Measurements from ENCODE around the gene EDEM2.
"Not testable (repeated sequence)": the region's sequence is repeated elsewhere in the genome, so short reads cannot be mapped to it uniquely, and the experiment has no call there.

EDEM2 gene

DNA sequence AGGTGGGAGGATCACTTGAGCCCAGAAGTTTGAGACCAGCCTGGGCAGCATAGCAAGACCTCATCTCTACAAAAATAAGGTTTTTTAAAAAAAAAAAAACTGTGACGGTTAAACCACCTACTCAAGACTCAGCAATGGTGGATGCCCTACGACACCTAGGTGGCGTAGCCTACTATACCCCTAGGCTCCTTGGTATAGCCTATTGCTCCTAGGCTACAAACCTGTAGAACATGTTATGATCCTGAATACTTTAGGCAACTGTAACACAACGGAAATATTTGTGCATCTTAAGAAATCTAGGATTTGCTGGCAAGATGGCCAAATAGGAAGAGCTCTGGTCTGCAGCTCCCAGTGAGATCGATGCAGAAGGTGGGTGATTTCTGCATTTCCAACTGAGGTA lies 13.2 kb upstream of the EDEM2 start:
- H2AK5ac ChIP-seq (ENCODE audit: low read length), result not testable (repeated sequence)
- no CpG with 5 or more reads among the region's 5 CpGs for WGBS (ENCODE audit: extremely low coverage, insufficient coverage, insufficient read length)

GRCh38 chr20:35156978-35157377 lies 9.8 kb upstream of the EDEM2 start:
- Histone ChIP-seq H3K79me2 (ENCODE audit: control insufficient read depth, insufficient read depth, low read length, poor library complexity) (no peaks in the 10 kb centered on the region), H3K4me3 (ENCODE audit: low read depth, low read length) (no peak overlapping the region), H4K91ac (ENCODE audit: low read depth, low read length) (no peak overlapping the region), H2BK5ac (ENCODE audit: low read depth, low read length, poor library complexity) (no peak overlapping the region), H2AFZ (ENCODE audit: insufficient read depth, low read length, poor library complexity) (no peak overlapping the region), H3K4me1 (ENCODE audit: control insufficient read depth in 1 of 2, insufficient read depth in 2 of 2, low read length in 2 of 2) (no peaks in the 10 kb centered on the region), H3K14ac (ENCODE audit: low read length) (no peak overlapping the region), H3K23ac (ENCODE audit: low read length) (no peak overlapping the region), H3K9ac (ENCODE audit: low read length) (no peak overlapping the region), H3K27me3 (ENCODE audit: insufficient read depth, low read length) (no peaks in the 10 kb centered on the region), H4K8ac (ENCODE audit: low read depth, low read length) (no peak overlapping the region), H3K27ac (ENCODE audit: low read depth, low read length) (no peak overlapping the region), H3K4me2 (ENCODE audit: low read length) (no peak overlapping the region), H4K12ac (ENCODE audit: low read depth, low read length) (no peak overlapping the region), H2AK5ac (ENCODE audit: low read length) (no peak overlapping the region), H3K18ac (ENCODE audit: low read length) (no peak overlapping the region), H3K4ac (ENCODE audit: low read depth, low read length) (no peak overlapping the region), H3K36me3 (ENCODE audit: control insufficient read depth in 1 of 2, insufficient read depth in 2 of 2, low read length in 2 of 2) (no peaks in the 10 kb centered on the region), H2BK120ac (ENCODE audit: insufficient read depth, low read length, poor library complexity) (no peak overlapping the region), H3K9me3 (ENCODE audit: insufficient read depth, low read depth, low read length) (no peaks in the 10 kb centered on the region), H2BK12ac (ENCODE audit: low read length) (no peak overlapping the region), H3K79me1 (ENCODE audit: low read length) (no peaks in the 10 kb centered on the region)
- DNase-seq, result no peak
- WGBS (ENCODE audit: extremely low coverage, insufficient coverage, insufficient read length), result no CpG with 5 or more reads among the region's 6 CpGs

More for the DNA sequence above, 13.2 kb upstream of the EDEM2 start:
- not testable (repeated sequence) for H4K91ac ChIP-seq (ENCODE audit: low read depth, low read length); H3K4ac ChIP-seq (ENCODE audit: low read depth, low read length); H3K9ac ChIP-seq (ENCODE audit: low read length); H3K14ac ChIP-seq (ENCODE audit: low read length); H4K8ac ChIP-seq (ENCODE audit: low read depth, low read length); H3K36me3 ChIP-seq (ENCODE audit: control insufficient read depth in 1 of 2, insufficient read depth in 2 of 2, low read length in 2 of 2); H4K12ac ChIP-seq (ENCODE audit: low read depth, low read length); H2BK120ac ChIP-seq (ENCODE audit: insufficient read depth, low read length, poor library complexity); H3K27ac ChIP-seq (ENCODE audit: low read depth, low read length); H3K27me3 ChIP-seq (ENCODE audit: insufficient read depth, low read length); H3K79me1 ChIP-seq (ENCODE audit: low read length); H2BK5ac ChIP-seq (ENCODE audit: low read depth, low read length, poor library complexity); H3K4me3 ChIP-seq (ENCODE audit: low read depth, low read length); H3K4me2 ChIP-seq (ENCODE audit: low read length); H2BK12ac ChIP-seq (ENCODE audit: low read length); H3K4me1 ChIP-seq (ENCODE audit: control insufficient read depth in 1 of 2, insufficient read depth in 2 of 2, low read length in 2 of 2); H3K18ac ChIP-seq (ENCODE audit: low read length); H3K9me3 ChIP-seq (ENCODE audit: insufficient read depth, low read depth, low read length); H3K79me2 ChIP-seq (ENCODE audit: control insufficient read depth, insufficient read depth, low read length, poor library complexity); H3K23ac ChIP-seq (ENCODE audit: low read length); H2AFZ ChIP-seq (ENCODE audit: insufficient read depth, low read length, poor library complexity)
- DNase-seq, result peak; percentile 82 to 93

DNA sequence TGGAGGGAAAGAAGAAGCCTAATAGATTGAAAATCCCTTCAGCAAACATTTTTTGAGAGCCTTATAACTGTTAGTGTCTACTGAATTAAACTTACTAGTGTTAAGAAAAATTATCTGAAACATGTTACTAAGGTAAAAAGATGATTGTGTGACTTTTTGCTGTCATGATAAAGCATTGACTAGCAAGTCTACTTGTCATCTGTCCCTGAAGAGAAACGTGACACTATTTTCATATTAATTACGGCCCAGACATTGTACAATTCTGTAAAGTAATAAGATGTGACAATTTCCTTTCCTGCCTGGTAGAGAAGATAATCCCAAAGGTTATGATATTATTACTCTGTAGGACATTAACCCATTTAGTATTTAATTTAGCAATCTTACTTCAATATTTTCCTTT lies 8.8 kb upstream of the EDEM2 start:
- Histone ChIP-seq H4K91ac (ENCODE audit: low read depth, low read length) (no peak overlapping the region), H3K36me3 (ENCODE audit: control insufficient read depth in 1 of 2, insufficient read depth in 2 of 2, low read length in 2 of 2) (no peaks in the 10 kb centered on the region), H3K4me1 (ENCODE audit: control insufficient read depth in 1 of 2, insufficient read depth in 2 of 2, low read length in 2 of 2) (no peaks in the 10 kb centered on the region), H4K12ac (ENCODE audit: low read depth, low read length) (no peak overlapping the region), H2AK5ac (ENCODE audit: low read length) (no peak overlapping the region), H3K9ac (ENCODE audit: low read length) (no peak overlapping the region), H3K23ac (ENCODE audit: low read length) (no peak overlapping the region), H4K8ac (ENCODE audit: low read depth, low read length) (no peak overlapping the region), H2BK5ac (ENCODE audit: low read depth, low read length, poor library complexity) (no peak overlapping the region), H3K4ac (ENCODE audit: low read depth, low read length) (no peak overlapping the region), H3K79me2 (ENCODE audit: control insufficient read depth, insufficient read depth, low read length, poor library complexity) (no peaks in the 10 kb centered on the region), H3K27ac (ENCODE audit: low read depth, low read length) (no peak overlapping the region), H2BK120ac (ENCODE audit: insufficient read depth, low read length, poor library complexity) (no peak overlapping the region), H3K14ac (ENCODE audit: low read length) (no peak overlapping the region), H3K4me3 (ENCODE audit: low read depth, low read length) (no peak overlapping the region), H3K9me3 (ENCODE audit: insufficient read depth, low read depth, low read length) (no peaks in the 10 kb centered on the region), H2BK12ac (ENCODE audit: low read length) (no peak overlapping the region), H3K4me2 (ENCODE audit: low read length) (no peak overlapping the region), H2AFZ (ENCODE audit: insufficient read depth, low read length, poor library complexity) (no peak overlapping the region), H3K18ac (ENCODE audit: low read length) (no peak overlapping the region), H3K27me3 (ENCODE audit: insufficient read depth, low read length) (no peaks in the 10 kb centered on the region), H3K79me1 (ENCODE audit: low read length) (no peaks in the 10 kb centered on the region)
- DNase-seq, result no peak
- WGBS (ENCODE audit: extremely low coverage, insufficient coverage, insufficient read length), result no CpG with 5 or more reads among the region's 2 CpGs

DNA sequence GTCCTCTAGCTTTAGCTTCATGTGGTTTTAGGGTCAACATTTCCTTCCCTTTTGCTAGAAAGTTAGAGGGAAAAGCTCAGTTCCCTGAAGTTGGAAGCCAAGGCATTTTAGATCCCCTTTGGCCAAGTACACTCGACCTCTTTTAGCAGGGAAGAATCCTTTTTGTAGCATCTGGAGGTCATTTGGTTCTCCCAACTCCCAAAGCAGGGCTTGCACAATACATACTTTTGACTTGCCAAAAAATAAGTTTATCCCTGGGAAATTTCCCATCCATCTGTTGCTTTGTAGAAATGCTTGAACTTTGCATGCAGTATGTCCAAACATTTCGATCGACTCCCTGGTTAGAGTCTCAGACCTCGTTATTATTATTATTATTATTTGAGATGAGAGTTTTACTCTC lies 4.6 kb upstream of the EDEM2 start:
- no CpG with 5 or more reads among the region's 4 CpGs for WGBS (ENCODE audit: extremely low coverage, insufficient coverage, insufficient read length)
- peaks cover 3% of the 10 kb centered on the region for H3K79me2 ChIP-seq (ENCODE audit: control insufficient read depth, insufficient read depth, low read length, poor library complexity)

More for the DNA sequence above, 4.6 kb upstream of the EDEM2 start:
- Histone ChIP-seq H4K12ac (ENCODE audit: low read depth, low read length) (no peak overlapping the region), H3K14ac (ENCODE audit: low read length) (no peak overlapping the region), H3K23ac (ENCODE audit: low read length) (no peak overlapping the region), H3K4me1 (ENCODE audit: control insufficient read depth in 1 of 2, insufficient read depth in 2 of 2, low read length in 2 of 2) (peaks cover 5 to 6% of the 10 kb centered on the region in 2 experiments), H4K91ac (ENCODE audit: low read depth, low read length) (no peak overlapping the region), H3K4ac (ENCODE audit: low read depth, low read length) (no peak overlapping the region), H3K27me3 (ENCODE audit: insufficient read depth, low read length) (no peaks in the 10 kb centered on the region), H2AFZ (ENCODE audit: insufficient read depth, low read length, poor library complexity) (no peak overlapping the region), H3K27ac (ENCODE audit: low read depth, low read length) (no peak overlapping the region), H3K79me1 (ENCODE audit: low read length) (peaks cover 14% of the 10 kb centered on the region), H3K18ac (ENCODE audit: low read length) (no peak overlapping the region), H2BK5ac (ENCODE audit: low read depth, low read length, poor library complexity) (no peak overlapping the region), H3K9ac (ENCODE audit: low read length) (no peak overlapping the region), H2BK12ac (ENCODE audit: low read length) (no peak overlapping the region), H3K9me3 (ENCODE audit: insufficient read depth, low read depth, low read length) (no peaks in the 10 kb centered on the region), H2AK5ac (ENCODE audit: low read length) (no peak overlapping the region), H3K4me2 (ENCODE audit: low read length) (no peak overlapping the region), H4K8ac (ENCODE audit: low read depth, low read length) (no peak overlapping the region), H2BK120ac (ENCODE audit: insufficient read depth, low read length, poor library complexity) (no peak overlapping the region), H3K36me3 (ENCODE audit: control insufficient read depth in 1 of 2, insufficient read depth in 2 of 2, low read length in 2 of 2) (no peaks in the 10 kb centered on the region), H3K4me3 (ENCODE audit: low read depth, low read length) (no peak overlapping the region)
- no peak for DNase-seq

All from trophoblast cell (in vitro differentiated cells and primary cell).